GM12872 (cell line): ENCODE measurements around the gene PSMB7.

Source experiments
- CTCF ChIP-seq: IDR thresholded peaks from 3 replicates; pipeline ENCODE4 v1.5.1; 2011; ENCODE audit warnings: low read depth, mild to moderate bottlenecking, low read length, moderate library complexity; ENCODE audit not compliant: insufficient read depth

PSMB7 gene

GRCh38 chr9:124343533-124344290, 71.5 kb downstream of the PSMB7 start:
- TF ChIP-seq CTCF = no peak

GRCh38 chr9:124342776-124343485, 72.3 kb downstream of the PSMB7 start:
- no peak for TF ChIP-seq CTCF

- no peak for TF ChIP-seq CTCF
Observed at GRCh38 chr9:124342402-124342775, 72.9 kb downstream of the PSMB7 start.

GRCh38 chr9:124341455-124342170, 73.6 kb downstream of the PSMB7 start:
- TF ChIP-seq CTCF = no peak

GRCh38 chr9:124340219-124341069, 74.8 kb downstream of the PSMB7 start:
- TF ChIP-seq CTCF = no peak

- TF ChIP-seq CTCF = no peak
Observed at GRCh38 chr9:124339603-124340146, 75.6 kb downstream of the PSMB7 start.
